Hepatocyte (in vitro differentiated cells): ENCODE measurements around the gene EPB41L1. TPM values are rescaled to one million over a fixed set of nuclear protein-coding genes. Genes with fewer than 3 reads are reported as not detected.

Experiments
- DNase-seq: peaks from one replicate; pipeline ENCODE4 v3.0.0-alpha.2; 2016; ENCODE audit warnings: low spot score
- H2AFZ ChIP-seq: fragments of 200-600 bp; sonication (generic); 2 replicates; pipeline ENCODE4 v1.6.0; 2016; ENCODE audit warnings: antibody characterized with exemption, mild to moderate bottlenecking
- H3K27ac ChIP-seq: fragments of 200-600 bp; sonication (generic); 2 replicates; pipeline ENCODE4 v1.5.1; 2016; ENCODE audit warnings: mild to moderate bottlenecking
- H3K27me3 ChIP-seq: fragments of 200-600 bp; sonication (generic); 2 replicates; pipeline ENCODE4 v1.6.1; 2016
- H3K36me3 ChIP-seq: fragments of 200-600 bp; sonication (generic); replicated peaks from 2 replicates; pipeline ENCODE4 v1.5.1; 2016; ENCODE audit warnings: low read depth; ENCODE audit not compliant: insufficient read depth
- H3K4me1 ChIP-seq: fragments of 200-600 bp; sonication (generic); 2 replicates; pipeline ENCODE4 v1.5.1; 2016; ENCODE audit warnings: mild to moderate bottlenecking, moderate library complexity; ENCODE audit not compliant: insufficient read depth
- H3K4me2 ChIP-seq: fragments of 200-600 bp; sonication (generic); 2 replicates; pipeline ENCODE4 v1.6.0; 2016
- H3K4me3 ChIP-seq: fragments of 200-600 bp; sonication (generic); 2 replicates; pipeline ENCODE4 v1.5.1; 2016; ENCODE audit warnings: mild to moderate bottlenecking
- H3K79me2 ChIP-seq: fragments of 200-600 bp; sonication (generic); 2 replicates; pipeline ENCODE4 v1.6.0; 2017; ENCODE audit warnings: mild to moderate bottlenecking
- H3K9me2 ChIP-seq: fragments of 200-600 bp; sonication (generic); replicated peaks from 2 replicates; pipeline ENCODE4 v1.6.0; 2017; ENCODE audit warnings: mild to moderate bottlenecking; ENCODE audit not compliant: insufficient read depth
- H3K9me3 ChIP-seq: fragments of 200-600 bp; sonication (generic); 2 replicates; pipeline ENCODE4 v1.5.1; 2016; ENCODE audit warnings: low read depth, mild to moderate bottlenecking
- H4K20me1 ChIP-seq: fragments of 200-600 bp; sonication (generic); 2 replicates; pipeline ENCODE4 v1.6.0; 2016; ENCODE audit warnings: mild to moderate bottlenecking; ENCODE audit not compliant: insufficient read depth, poor library complexity, severe bottlenecking
- EZH2 ChIP-seq: fragments of 200-600 bp; sonication (generic); IDR thresholded peaks from 2 replicates; pipeline ENCODE4 v1.6.1; 2016; ENCODE audit warnings: antibody characterized with exemption, mild to moderate bottlenecking, borderline replicate concordance
- EZH2phosphoT487 ChIP-seq: fragments of 200-600 bp; sonication (generic); IDR thresholded peaks from one replicate; pipeline ENCODE4 v1.6.1; 2018; ENCODE audit warnings: antibody characterized with exemption, mild to moderate bottlenecking, low read depth, moderate library complexity; ENCODE audit not compliant: unreplicated experiment, severe bottlenecking
- WGBS: methylation state at CpG from one replicate; pipeline ENCODE4 v1.1.6; 2016; ENCODE audit warnings: low lambda C conversion rate; ENCODE audit errors: missing lambda C conversion rate; 5-methylcytosine and 5-hydroxymethylcytosine counted together
- polyA plus RNA-seq: library from polyadenylated mRNA; unstranded; fragments of >200 nt; fragmentation: Nextera tagmentation; extraction: Ambion mirVana; gene quantifications from 2 replicates; pipeline ENCODE4 v1.2.1, GENCODE V29; 2016
- total RNA-seq: library from RNA; depleted of rRNA; stranded (reverse); fragments of >200 nt; gene quantifications from 2 replicates; pipeline ENCODE4 v1.2.3, GENCODE V29; 2014
- TF ChIP-seq, protein P1 (sequence below): fragments of 200-600 bp; sonication (generic); IDR thresholded peaks from 2 replicates; pipeline ENCODE4 v1.5.1; 2016; ENCODE audit warnings: antibody characterized with exemption, mild to moderate bottlenecking; ENCODE audit not compliant: poor library complexity

Gene EPB41L1
- total and polyA plus RNA-seq, 2 experiments from 2014 or later: 25.2 to 36.4 TPM

DNA sequence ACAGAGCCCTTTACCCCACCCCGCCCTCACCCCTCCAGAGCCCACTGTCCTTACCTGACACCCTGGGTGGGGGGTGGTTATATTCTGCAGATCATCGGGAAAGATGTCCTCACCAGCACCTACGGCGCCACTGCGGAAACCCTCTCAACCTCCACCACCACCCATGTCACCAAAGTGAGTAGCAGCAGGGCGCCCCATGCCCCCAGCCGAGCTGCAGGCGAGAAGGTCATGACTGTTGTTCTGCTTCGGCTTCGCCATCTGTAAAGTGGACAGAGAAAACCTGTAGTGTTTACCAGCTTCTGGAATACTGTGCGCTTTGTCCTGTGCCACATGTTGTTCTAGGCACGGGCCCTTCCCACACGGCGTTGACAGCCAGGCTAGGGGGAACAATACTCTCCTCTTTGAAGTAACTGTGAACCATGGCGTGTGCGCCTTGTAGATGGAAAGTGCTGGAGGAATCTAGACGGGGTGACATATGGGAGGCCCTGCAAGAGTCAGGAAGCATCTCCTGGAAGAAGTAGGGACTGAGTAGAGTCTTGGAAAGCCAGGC, 65.2 kb downstream of the EPB41L1 start:
- Histone ChIP-seq H2AFZ (no peak overlapping the region), H3K4me2 (no peak overlapping the region), H4K20me1 (no peaks in the 10 kb centered on the region), H3K27ac (no peak overlapping the region), H3K4me1 (no peaks in the 10 kb centered on the region), H3K4me3 (no peak overlapping the region), H3K36me3 (no peaks in the 10 kb centered on the region), H3K9me3 (no peaks in the 10 kb centered on the region), H3K79me2 (no peaks in the 10 kb centered on the region), H3K27me3 (no peaks in the 10 kb centered on the region), H3K9me2 (no peaks in the 10 kb centered on the region)
- 93% methylated on average over 17 of the region's 17 CpGs for WGBS
- no peak for DNase-seq
- TF ChIP-seq, protein P1, sequence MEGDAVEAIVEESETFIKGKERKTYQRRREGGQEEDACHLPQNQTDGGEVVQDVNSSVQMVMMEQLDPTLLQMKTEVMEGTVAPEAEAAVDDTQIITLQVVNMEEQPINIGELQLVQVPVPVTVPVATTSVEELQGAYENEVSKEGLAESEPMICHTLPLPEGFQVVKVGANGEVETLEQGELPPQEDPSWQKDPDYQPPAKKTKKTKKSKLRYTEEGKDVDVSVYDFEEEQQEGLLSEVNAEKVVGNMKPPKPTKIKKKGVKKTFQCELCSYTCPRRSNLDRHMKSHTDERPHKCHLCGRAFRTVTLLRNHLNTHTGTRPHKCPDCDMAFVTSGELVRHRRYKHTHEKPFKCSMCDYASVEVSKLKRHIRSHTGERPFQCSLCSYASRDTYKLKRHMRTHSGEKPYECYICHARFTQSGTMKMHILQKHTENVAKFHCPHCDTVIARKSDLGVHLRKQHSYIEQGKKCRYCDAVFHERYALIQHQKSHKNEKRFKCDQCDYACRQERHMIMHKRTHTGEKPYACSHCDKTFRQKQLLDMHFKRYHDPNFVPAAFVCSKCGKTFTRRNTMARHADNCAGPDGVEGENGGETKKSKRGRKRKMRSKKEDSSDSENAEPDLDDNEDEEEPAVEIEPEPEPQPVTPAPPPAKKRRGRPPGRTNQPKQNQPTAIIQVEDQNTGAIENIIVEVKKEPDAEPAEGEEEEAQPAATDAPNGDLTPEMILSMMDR: no peak
- TF ChIP-seq EZH2: no peak
- TF ChIP-seq EZH2phosphoT487: no peak

DNA sequence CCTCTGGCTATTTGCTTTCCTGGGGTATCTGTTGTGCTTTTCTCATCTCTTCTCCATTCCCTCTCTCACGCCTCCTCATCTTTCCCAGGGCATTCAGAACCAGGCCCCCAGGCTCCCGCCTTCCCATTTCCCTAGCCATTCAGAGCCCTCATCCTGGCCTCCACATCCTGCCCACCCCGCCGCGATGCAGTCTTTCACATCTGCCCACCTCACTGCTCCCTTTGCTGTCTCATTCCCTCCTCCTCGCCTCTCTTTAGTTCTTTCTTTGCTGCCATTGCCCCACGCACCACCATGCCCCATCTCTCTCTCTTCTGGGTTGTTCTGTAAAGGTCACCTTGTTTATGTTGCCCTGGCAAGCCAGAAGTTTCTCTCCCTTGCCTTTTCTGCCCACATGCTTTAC, 71.1 kb downstream of the EPB41L1 start:
- H3K4me2 ChIP-seq: no peak overlapping the region
- no peaks in the 10 kb centered on the region for H3K4me1 ChIP-seq
- no peaks in the 10 kb centered on the region for H3K9me3 ChIP-seq
- H3K79me2 ChIP-seq: no peaks in the 10 kb centered on the region
- 92% methylated on average over 7 of the region's 7 CpGs for WGBS
- no peaks in the 10 kb centered on the region for H4K20me1 ChIP-seq
- H3K9me2 ChIP-seq: no peaks in the 10 kb centered on the region
- no peak overlapping the region for H3K4me3 ChIP-seq
- no peak overlapping the region for H2AFZ ChIP-seq
- no peak for DNase-seq
- no peak overlapping the region for H3K27ac ChIP-seq
- H3K36me3 ChIP-seq: no peaks in the 10 kb centered on the region
- H3K27me3 ChIP-seq: no peaks in the 10 kb centered on the region
- TF ChIP-seq, protein P1: no peak
- TF ChIP-seq EZH2 (no peak), EZH2phosphoT487 (no peak)

DNA sequence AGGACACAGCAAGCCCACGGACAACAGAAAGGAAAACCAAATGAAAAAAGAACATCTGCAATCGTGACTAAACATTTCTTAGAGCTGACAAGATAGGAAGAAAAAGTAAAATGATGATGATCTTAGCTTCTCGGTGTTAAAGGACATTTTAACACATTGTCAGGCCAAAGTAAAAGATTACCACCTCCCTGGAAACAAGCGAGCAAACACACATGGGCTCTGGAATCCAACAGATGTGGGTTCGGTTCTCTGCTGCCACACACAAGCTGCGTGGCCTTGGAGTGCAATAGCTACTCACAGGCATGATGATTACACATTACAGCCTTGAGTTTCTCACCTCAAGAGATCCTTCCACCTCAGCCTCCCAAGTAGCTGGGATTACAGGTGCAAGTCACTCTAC, 74.2 kb downstream of the EPB41L1 start:
- H3K79me2 ChIP-seq: no peaks in the 10 kb centered on the region
- WGBS: 92% methylated on average over 6 of the region's 6 CpGs
- H3K4me2 ChIP-seq: no peak overlapping the region
- H3K9me2 ChIP-seq: no peaks in the 10 kb centered on the region
- H3K4me1 ChIP-seq: no peaks in the 10 kb centered on the region
- H3K27me3 ChIP-seq: no peaks in the 10 kb centered on the region
- no peaks in the 10 kb centered on the region for H3K36me3 ChIP-seq
- H2AFZ ChIP-seq: no peak overlapping the region
- no peak overlapping the region for H3K4me3 ChIP-seq
- H4K20me1 ChIP-seq: no peaks in the 10 kb centered on the region
- H3K27ac ChIP-seq: no peak overlapping the region
- DNase-seq: no peak
- TF ChIP-seq, protein P1: no peak
- TF ChIP-seq EZH2phosphoT487 (no peak), EZH2 (no peak)
- H3K9me3 ChIP-seq: no peaks in the 10 kb centered on the region

DNA sequence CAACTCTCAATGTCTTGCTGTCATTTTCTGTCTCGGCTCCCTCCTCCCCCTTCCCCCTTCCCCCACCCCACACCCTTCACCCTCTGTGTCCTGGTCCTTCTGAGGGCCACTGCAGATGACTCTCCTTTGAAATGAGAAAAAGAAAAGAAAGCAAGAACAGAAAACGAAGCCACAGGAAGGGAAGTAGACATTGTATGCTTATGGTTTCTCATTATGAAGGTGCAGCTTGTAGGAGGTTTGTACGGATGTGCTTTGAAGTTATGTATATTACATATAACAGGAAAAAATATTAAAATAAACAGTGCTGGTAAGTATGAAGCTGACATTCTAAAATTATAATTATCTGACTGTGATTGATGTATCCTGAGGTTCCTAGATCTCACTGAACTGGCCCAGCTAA, 75.5 kb downstream of the EPB41L1 start:
- Histone ChIP-seq H4K20me1 (no peaks in the 10 kb centered on the region), H3K4me2 (no peak overlapping the region), H3K27ac (no peak overlapping the region), H3K79me2 (no peaks in the 10 kb centered on the region), H3K36me3 (no peaks in the 10 kb centered on the region), H3K9me2 (no peaks in the 10 kb centered on the region), H3K9me3 (no peaks in the 10 kb centered on the region), H2AFZ (no peak overlapping the region), H3K4me3 (no peak overlapping the region), H3K4me1 (no peaks in the 10 kb centered on the region), H3K27me3 (no peaks in the 10 kb centered on the region)
- 73% methylated on average over 3 of the region's 3 CpGs for WGBS
- no peak for TF ChIP-seq EZH2
- TF ChIP-seq EZH2phosphoT487: no peak
- TF ChIP-seq, protein P1: no peak
- DNase-seq: no peak
